T-helper 1 cell treated with Interleukin-12 subunit alpha and Interleukin-12 subunit beta and Interleukin-4 antibody, amounts not matched to agents 30 μg/mL and 1 μg/mL, for 36 hours (primary cell): ENCODE measurements around the gene MED12L.

Source experiments
- H3K27ac Mint-ChIP-seq: one replicate; pipeline ENCODE4 v1.8.0; 2021; ENCODE audit warnings: mild to moderate bottlenecking, mixed read lengths
- H3K27me3 Mint-ChIP-seq: one replicate; pipeline ENCODE4 v1.8.0; 2021; ENCODE audit warnings: low read depth, mixed read lengths
- H3K36me3 Mint-ChIP-seq: one replicate; pipeline ENCODE4 v1.8.0; 2021; ENCODE audit warnings: low read depth, mixed read lengths
- H3K4me1 Mint-ChIP-seq: one replicate; pipeline ENCODE4 v1.8.0; 2021; ENCODE audit warnings: low read depth, mixed read lengths
- H3K4me3 Mint-ChIP-seq: one replicate; pipeline ENCODE4 v1.8.0; 2021; ENCODE audit warnings: mild to moderate bottlenecking, moderate library complexity, mixed read lengths
- H3K9me3 Mint-ChIP-seq: one replicate; pipeline ENCODE4 v1.8.0; 2021; ENCODE audit warnings: mixed read lengths

Gene MED12L

DNA sequence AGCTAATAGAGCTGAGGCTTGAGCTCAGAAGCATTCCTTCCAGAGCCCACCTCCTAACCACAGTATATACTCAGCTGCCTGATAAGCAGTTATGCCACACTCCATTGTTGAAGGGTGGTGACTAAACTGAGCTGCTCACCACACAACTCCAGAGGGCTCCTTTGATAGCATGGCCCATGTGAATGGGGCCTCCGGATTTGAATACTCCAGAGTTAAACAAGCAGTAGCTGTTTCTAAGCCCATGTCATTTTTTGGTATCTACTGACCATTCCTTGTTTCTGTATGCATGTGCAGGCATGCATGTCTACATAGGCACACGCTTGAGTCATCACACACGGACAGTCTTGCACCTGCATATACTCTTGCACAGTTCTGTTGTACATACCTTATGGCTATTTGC lies 346.5 kb downstream of the MED12L start:
- no peak overlapping the region for H3K27ac Mint-ChIP-seq
- H3K9me3 Mint-ChIP-seq = no peaks in the 10 kb centered on the region
- H3K27me3 Mint-ChIP-seq = no peaks in the 10 kb centered on the region
- no peaks in the 10 kb centered on the region for H3K36me3 Mint-ChIP-seq
- H3K4me1 Mint-ChIP-seq = no peaks in the 10 kb centered on the region
- no peak overlapping the region for H3K4me3 Mint-ChIP-seq

DNA sequence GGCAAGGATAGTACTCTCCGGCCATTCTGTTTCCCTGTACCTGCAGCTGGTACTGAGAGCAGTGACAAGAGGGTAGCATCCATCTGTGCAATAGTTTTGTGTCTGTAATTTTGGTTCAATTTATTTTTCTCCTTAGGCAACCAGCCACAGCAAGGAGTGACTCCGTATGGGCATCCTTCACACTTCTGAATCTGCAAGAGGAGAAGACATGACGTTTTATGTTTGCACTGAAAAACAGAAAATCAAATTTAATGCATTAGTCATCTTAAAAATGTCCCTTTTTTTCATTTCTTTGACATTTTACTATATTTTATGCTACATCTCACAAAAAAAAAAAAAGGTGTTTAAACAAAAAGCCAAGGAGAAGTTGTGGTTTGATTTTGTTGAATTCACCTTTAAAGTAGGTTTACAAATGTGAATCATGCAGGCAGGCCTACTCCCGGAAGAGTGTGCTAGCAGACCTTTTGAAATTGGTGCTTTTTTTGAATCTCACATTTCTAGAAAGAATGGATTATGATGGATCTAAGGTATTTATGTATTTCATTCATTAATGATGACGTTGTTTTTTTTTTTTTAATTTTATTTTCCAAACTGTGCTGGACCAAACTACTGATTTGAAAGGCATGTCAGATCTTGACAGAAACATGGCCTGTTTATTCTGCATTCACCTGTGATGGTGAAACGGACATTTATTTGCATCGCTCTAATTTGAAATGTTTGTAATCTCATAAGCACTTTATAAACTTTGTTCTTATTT lies 347.3 kb downstream of the MED12L start:
- no peaks in the 10 kb centered on the region for H3K27me3 Mint-ChIP-seq
- H3K36me3 Mint-ChIP-seq = no peaks in the 10 kb centered on the region
- H3K27ac Mint-ChIP-seq = no peak overlapping the region
- no peaks in the 10 kb centered on the region for H3K9me3 Mint-ChIP-seq
- H3K4me1 Mint-ChIP-seq = no peaks in the 10 kb centered on the region
- no peak overlapping the region for H3K4me3 Mint-ChIP-seq

DNA sequence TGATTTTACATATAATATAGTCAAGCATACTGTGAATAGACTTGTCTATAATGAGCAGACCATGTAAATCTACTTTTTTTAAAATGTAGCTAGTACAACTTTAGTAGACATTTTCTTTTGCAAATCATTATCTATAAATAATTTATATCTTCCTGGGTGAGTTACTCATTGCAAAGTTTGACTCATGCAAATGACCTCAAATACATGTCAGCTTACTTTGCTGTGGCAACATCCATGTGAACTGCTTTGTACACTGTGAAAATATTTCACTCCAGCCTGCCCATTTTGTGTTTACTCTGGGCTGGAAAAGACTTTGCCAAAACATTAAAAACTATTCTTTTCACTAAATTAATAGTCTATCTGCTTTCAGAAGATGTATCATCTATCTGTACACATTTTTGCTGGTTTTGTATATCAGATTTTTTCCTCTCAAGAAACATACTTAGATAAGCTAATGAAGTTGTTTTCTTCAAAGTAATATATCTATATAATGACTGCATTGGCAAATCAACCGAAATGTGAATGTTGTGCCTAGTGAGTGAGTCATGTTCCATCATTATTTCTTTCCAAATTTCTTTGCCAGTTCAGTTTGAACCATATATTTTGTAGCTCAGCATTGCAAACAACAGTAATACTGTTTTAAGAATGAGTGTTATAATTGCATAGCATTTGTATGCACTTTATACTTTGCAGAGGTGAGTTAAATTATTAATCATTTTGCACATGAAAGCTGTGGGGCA lies 348.9 kb downstream of the MED12L start:
- Mint-ChIP-seq H3K27ac (no peak overlapping the region), H3K9me3 (no peaks in the 10 kb centered on the region), H3K4me1 (no peaks in the 10 kb centered on the region), H3K4me3 (no peak overlapping the region), H3K27me3 (peaks cover 3% of the 10 kb centered on the region), H3K36me3 (no peaks in the 10 kb centered on the region)

DNA sequence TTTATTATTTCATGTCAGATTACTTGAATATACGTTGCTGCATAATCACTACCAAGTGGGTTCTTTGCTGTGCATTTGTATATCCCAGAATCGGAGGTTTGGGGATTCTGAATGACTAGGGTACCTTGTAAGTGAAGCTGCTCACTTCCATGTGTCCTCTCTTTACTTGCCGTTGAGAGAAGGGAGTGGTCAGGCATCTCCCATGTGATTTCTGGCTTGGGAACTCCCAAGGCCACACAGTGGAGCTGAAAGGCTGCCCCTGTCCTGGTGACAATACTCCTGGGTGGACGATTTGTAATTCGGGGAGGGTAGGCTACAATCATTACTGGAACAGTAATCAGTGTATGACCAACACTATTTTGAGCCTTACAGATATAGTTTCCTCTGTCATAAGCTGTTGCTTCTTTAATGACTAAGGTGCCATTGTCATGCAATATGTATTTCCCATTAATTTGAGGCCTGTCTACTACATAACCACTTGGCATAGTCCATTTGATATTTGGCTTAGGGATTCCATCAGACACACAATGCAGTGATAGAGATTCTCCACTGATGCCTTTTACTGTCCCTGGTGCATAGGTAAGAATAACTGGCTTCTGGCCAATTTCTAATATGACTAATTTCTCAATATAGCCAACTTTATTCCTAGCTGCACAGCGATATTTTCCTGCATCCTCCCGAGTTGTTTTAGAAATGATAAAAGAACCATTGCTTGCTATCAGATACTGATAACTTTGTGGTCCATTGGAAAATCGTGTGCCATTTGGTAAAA lies 351.4 kb downstream of the MED12L start:
- Mint-ChIP-seq H3K27ac (no peak overlapping the region), H3K9me3 (no peaks in the 10 kb centered on the region), H3K27me3 (peaks cover 3% of the 10 kb centered on the region), H3K4me3 (no peak overlapping the region), H3K36me3 (no peaks in the 10 kb centered on the region), H3K4me1 (no peaks in the 10 kb centered on the region)

DNA sequence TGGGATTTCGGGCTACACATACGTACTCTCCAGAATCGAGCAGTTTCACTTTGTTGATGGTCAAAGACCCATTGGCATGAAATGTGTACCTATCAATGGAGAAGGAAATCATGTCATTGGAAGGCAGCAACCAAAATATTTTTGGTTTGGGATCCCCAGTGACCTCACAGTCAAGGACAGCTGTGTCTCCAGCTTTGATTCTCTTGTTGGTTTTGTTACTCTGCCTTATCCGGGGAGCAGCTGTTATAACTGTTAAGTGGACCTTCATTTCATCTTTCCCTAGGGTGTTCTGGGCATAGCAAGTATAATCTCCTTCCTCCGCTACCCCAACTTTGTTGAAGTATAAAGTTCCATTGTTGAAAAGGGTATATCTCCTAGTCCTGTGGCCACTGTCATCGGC lies 352.4 kb downstream of the MED12L start:
- H3K9me3 Mint-ChIP-seq = no peaks in the 10 kb centered on the region
- H3K4me1 Mint-ChIP-seq = no peaks in the 10 kb centered on the region
- H3K36me3 Mint-ChIP-seq = no peaks in the 10 kb centered on the region
- no peak overlapping the region for H3K4me3 Mint-ChIP-seq
- no peak overlapping the region for H3K27ac Mint-ChIP-seq
- H3K27me3 Mint-ChIP-seq = peaks cover 3% of the 10 kb centered on the region

DNA sequence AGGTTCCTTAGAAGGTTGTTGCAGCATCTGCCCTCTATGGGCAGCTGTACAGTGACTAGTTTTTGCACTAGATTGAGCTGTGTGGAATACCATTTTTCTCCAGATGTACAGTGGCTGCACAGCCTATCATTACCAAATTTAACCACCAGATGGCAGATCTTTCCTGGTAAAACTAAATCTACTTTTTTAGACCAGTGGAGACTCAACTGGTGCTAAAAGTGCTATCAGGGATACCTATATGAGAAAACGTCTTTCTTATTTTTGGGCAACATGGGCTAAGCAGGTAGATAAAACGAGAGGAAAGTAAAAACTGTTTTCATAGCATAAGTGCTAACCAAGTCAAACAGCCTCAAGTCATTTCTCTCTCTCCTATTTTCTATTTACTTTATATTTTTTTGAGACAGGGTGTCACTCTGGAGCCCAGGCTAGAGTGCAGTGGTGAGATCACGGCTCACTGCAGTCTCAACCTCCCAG lies 354.2 kb downstream of the MED12L start:
- H3K27ac Mint-ChIP-seq = no peak overlapping the region
- peaks cover 3% of the 10 kb centered on the region for H3K27me3 Mint-ChIP-seq

DNA sequence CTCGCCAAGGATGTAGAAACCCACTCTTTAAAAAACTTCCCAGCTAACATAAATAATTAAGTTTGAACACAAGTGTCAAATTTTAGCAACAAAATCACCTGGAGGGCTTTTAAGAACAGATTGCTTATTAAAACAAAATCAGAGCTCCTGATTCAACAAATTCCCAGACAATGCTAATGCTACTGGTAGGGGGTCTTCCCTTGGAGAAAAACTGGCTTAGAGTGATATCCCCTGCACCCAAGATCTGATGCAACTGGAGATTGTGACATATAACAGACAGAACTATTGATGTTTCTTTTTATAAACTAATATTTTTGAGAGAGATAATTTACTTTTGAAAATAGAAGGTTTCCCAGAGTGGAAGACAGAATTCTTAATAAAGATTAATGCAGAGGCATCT lies 355.5 kb downstream of the MED12L start:
- Mint-ChIP-seq H3K27ac (no peak overlapping the region), H3K9me3 (no peaks in the 10 kb centered on the region), H3K4me1 (no peaks in the 10 kb centered on the region), H3K27me3 (peaks cover 3% of the 10 kb centered on the region), H3K4me3 (no peak overlapping the region), H3K36me3 (no peaks in the 10 kb centered on the region)

More for the DNA sequence above, 354.2 kb downstream of the MED12L start:
- H3K4me1 Mint-ChIP-seq = no peaks in the 10 kb centered on the region
- no peak overlapping the region for H3K4me3 Mint-ChIP-seq
- H3K36me3 Mint-ChIP-seq = no peaks in the 10 kb centered on the region
- H3K9me3 Mint-ChIP-seq = no peaks in the 10 kb centered on the region

DNA sequence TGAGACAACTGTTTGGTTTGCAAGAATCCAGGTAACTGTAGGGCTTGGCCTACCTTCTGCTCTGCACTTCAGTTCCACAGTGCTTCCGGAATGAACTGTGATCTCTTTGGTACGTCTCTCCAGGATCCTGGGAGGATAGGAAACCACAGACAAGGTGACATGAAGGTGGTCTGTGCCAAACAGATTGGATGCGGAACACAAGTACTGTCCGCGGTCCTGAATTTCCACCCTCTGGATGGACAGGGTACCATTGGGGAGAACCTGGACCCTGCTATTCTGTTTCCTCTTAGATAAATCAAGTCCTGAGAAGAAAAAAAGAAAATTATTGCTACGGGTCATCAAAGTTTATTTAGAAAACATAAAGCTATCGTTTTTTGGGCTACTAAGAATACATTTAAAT lies 358.1 kb downstream of the MED12L start:
- Mint-ChIP-seq H3K4me1 (no peaks in the 10 kb centered on the region), H3K4me3 (no peak overlapping the region), H3K36me3 (no peaks in the 10 kb centered on the region), H3K27ac (no peak overlapping the region), H3K9me3 (no peaks in the 10 kb centered on the region), H3K27me3 (no peaks in the 10 kb centered on the region)

DNA sequence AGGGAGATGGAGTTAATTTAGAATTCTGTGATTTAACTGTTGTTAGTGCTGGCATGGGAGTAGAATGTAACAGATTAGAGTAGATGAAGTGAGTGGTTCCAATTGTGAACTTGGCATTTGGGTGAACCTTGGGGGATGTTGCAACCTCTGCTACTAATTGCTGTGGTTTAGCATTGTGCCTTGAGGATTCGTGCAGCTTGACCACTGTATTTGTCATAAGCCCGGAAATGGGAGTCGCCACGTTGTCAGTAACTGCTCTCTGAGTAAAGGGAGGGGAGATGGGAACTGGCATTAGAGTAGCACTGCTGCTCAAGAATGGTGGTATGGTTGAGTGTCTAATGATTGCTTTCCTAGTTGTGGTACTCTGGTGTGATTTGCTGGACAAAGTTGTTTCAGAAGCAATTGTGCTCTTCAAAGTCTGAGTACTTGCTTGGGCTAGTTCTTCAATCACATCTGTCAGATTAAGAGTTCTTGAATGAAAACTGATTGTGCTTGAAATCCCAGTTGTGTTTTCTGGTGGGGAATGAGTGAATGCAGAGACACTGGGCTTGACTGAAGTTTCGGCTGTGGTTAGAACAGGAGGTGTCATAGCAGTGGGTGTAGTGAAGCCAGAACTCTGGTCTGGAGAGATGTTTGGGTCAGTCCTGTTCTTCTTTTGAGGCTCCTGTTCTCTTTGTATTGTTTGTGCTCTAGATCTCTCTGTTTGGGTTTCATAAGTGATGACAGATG lies 360.0 kb downstream of the MED12L start:
- H3K36me3 Mint-ChIP-seq = no peaks in the 10 kb centered on the region
- no peaks in the 10 kb centered on the region for H3K9me3 Mint-ChIP-seq
- H3K27ac Mint-ChIP-seq = no peak overlapping the region
- no peaks in the 10 kb centered on the region for H3K4me1 Mint-ChIP-seq
- no peak overlapping the region for H3K4me3 Mint-ChIP-seq
- H3K27me3 Mint-ChIP-seq = no peaks in the 10 kb centered on the region

DNA sequence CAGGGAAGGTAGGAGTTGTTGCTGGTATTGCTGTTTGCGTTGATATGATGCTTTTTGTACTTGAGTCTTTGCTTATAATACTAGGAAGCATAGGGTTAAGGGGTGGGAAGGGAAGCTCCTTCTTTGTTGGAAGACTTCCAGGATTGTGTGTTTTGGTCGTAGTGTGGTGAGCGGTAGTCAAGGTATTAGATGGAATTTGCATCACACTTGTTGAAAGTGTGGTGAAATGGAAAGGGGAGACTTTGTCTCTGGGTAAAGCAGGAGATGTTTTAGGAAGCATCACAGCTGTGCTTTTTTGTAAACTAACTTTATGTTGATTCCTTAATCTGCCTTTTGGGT lies 360.5 kb downstream of the MED12L start:
- Mint-ChIP-seq H3K9me3 (no peaks in the 10 kb centered on the region), H3K4me3 (no peak overlapping the region), H3K27me3 (no peaks in the 10 kb centered on the region), H3K36me3 (no peaks in the 10 kb centered on the region), H3K4me1 (no peaks in the 10 kb centered on the region), H3K27ac (no peak overlapping the region)

DNA sequence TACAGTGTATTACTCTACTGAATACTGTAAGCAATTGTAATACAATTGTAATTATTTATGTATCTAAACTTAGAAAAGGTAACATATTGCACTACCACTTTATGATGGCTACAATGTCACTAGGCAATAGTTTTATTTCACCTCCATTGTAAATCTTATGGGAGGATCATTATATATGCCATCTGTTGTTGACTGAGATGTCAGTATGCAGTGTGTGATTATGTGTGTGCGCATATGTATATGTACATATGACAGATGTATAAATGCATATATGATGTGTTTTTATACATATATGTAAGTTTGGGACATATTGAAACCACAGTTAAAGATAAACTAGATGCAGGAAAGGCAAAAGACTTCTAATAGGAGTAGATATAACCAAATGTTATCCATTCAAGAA lies 366.9 kb downstream of the MED12L start:
- Mint-ChIP-seq H3K4me1 (no peaks in the 10 kb centered on the region), H3K27ac (no peak overlapping the region), H3K9me3 (no peaks in the 10 kb centered on the region), H3K27me3 (peaks cover 11% of the 10 kb centered on the region), H3K36me3 (no peaks in the 10 kb centered on the region), H3K4me3 (no peak overlapping the region)

DNA sequence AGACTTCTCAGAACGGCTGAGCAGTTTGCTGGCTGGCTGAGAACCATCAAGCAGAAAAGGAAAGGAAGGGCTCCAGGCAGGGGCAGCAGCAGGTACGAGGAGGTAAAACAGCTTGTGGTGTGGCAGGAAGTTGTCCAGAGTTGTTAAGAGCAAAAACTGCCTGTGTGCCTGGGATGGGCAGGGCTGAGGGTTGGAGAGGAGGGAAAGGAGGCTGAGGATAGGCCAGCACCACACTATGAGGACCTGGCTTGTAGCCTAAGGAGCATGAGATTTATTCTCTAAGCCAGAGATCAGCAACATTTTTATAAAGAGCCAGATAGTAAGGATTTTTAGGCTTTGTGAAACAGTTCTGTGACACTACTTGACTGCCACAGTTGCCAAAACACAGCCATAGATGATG lies 367.4 kb downstream of the MED12L start:
- no peaks in the 10 kb centered on the region for H3K9me3 Mint-ChIP-seq
- no peak overlapping the region for H3K4me3 Mint-ChIP-seq
- H3K4me1 Mint-ChIP-seq = no peaks in the 10 kb centered on the region
- no peaks in the 10 kb centered on the region for H3K36me3 Mint-ChIP-seq
- no peak overlapping the region for H3K27ac Mint-ChIP-seq
- peaks cover 14% of the 10 kb centered on the region for H3K27me3 Mint-ChIP-seq

DNA sequence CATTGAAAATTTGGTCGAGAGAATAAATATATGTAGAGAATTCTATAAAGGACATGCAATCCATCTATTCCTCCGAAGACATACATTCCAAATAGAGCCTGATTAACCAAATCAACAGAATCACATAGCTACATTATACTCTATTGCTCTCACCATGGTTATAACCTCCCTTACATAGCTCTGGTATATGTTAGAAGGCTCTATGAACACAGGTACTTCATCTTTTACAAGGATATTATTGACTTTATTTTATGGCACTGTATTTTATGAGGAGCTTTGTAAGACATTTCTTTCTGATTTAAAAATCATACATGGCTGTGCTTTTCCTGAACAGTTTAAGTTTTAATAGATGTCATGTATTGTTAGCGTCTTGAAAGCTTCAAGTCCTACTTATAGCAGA lies 370.6 kb downstream of the MED12L start:
- Mint-ChIP-seq H3K4me1 (no peaks in the 10 kb centered on the region), H3K36me3 (no peaks in the 10 kb centered on the region), H3K4me3 (no peak overlapping the region), H3K27ac (no peak overlapping the region), H3K9me3 (no peaks in the 10 kb centered on the region), H3K27me3 (peaks cover 32% of the 10 kb centered on the region)

DNA sequence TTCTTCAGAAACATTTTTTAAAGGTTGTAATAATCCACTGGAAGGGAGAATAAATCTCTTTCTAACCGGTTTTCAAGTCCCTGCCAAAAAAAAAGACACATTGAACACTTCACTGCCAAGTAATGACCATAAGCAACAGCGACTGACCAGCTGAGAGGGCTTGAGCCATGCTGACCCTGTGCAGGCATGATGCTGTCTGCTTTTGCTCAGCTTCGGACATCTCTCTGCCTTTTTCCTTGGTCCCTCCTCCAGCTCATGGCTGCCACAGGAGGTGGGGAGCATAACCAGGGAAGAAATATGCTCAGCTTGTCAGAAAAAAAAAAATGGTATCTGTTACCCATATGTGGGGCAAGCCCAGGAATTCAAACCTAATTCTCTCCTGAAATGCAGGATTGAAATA lies 373.9 kb downstream of the MED12L start:
- no peak overlapping the region for H3K27ac Mint-ChIP-seq
- H3K4me1 Mint-ChIP-seq = no peaks in the 10 kb centered on the region
- H3K27me3 Mint-ChIP-seq = peaks cover 42% of the 10 kb centered on the region
- H3K9me3 Mint-ChIP-seq = no peaks in the 10 kb centered on the region
- H3K36me3 Mint-ChIP-seq = no peaks in the 10 kb centered on the region
- H3K4me3 Mint-ChIP-seq = no peak overlapping the region
